GM12873 (cell line): ENCODE data around the gene LRP1.

Experiments
- CTCF ChIP-seq: IDR thresholded peaks from 2 replicates; pipeline ENCODE4 v1.5.1; 2012; ENCODE audit warnings: low read depth, mild to moderate bottlenecking, moderate library complexity, low read length, control low read depth; ENCODE audit not compliant: insufficient read depth; ENCODE audit errors: missing control alignments

Gene LRP1

GRCh38 chr12:57111031-57111734 lies 17.1 kb upstream of the LRP1 start, which contains the start of gene STAT6:
Gene STAT6, minus strand, starts transcription at chr12:57111362. Its CDS starts 3,084 bp downstream, at chr12:57108278.
- TF ChIP-seq CTCF, result no peak

- TF ChIP-seq CTCF, result peak; percentile 83
Observed at GRCh38 chr12:57112492-57113294, 15.6 kb upstream of the LRP1 start.

GRCh38 chr12:57116580-57117281 lies 11.6 kb upstream of the LRP1 start:
- no peak for TF ChIP-seq CTCF

GRCh38 chr12:57118711-57119271 lies 9.5 kb upstream of the LRP1 start:
- TF ChIP-seq CTCF, result no peak

GRCh38 chr12:57119294-57120085 lies 8.8 kb upstream of the LRP1 start:
- TF ChIP-seq CTCF, result no peak

- TF ChIP-seq CTCF, result no peak
Observed at GRCh38 chr12:57123813-57124212, 4.5 kb upstream of the LRP1 start.
